C4-2B (cell line): ENCODE data around the gene C18orf32.
"Not testable (repeated sequence)": the region's sequence is repeated elsewhere in the genome, so short reads cannot be mapped to it uniquely, and the experiment has no call there.

Experiments
- ZFX ChIP-seq: fragments of 450-650 bp; IDR thresholded peaks from 2 replicates; pipeline ENCODE4 v1.6.1; 2017
- TF ChIP-seq, protein P1 (sequence below): fragments of 450-650 bp; conservative IDR thresholded peaks from 2 replicates; pipeline ENCODE4 v1.5.1; 2017; ENCODE audit warnings: mild to moderate bottlenecking

DNA sequence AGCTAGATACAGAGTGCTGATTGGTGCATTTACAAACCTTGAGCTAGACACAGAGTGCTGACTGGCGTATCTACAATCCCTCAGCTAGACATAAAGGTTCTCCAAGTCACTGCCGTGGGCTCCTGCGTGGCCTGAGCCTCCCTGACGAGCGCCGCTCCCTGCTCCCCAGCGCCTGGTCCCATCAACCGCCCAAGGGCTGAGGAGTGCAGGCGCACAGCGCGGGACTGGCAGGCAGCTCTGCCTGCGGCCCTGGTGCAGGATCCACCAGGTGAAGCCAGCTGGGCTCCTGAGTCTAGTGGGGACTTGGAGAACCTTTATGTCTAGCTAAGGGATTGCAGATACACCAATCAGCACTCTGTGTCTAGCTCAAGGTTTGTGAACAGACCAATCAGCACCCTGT lies 34.5 kb downstream of the C18orf32 start:
- TF ChIP-seq, protein P1, sequence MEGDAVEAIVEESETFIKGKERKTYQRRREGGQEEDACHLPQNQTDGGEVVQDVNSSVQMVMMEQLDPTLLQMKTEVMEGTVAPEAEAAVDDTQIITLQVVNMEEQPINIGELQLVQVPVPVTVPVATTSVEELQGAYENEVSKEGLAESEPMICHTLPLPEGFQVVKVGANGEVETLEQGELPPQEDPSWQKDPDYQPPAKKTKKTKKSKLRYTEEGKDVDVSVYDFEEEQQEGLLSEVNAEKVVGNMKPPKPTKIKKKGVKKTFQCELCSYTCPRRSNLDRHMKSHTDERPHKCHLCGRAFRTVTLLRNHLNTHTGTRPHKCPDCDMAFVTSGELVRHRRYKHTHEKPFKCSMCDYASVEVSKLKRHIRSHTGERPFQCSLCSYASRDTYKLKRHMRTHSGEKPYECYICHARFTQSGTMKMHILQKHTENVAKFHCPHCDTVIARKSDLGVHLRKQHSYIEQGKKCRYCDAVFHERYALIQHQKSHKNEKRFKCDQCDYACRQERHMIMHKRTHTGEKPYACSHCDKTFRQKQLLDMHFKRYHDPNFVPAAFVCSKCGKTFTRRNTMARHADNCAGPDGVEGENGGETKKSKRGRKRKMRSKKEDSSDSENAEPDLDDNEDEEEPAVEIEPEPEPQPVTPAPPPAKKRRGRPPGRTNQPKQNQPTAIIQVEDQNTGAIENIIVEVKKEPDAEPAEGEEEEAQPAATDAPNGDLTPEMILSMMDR: not testable (repeated sequence)
- not testable (repeated sequence) for TF ChIP-seq ZFX
